GM12878 (cell line): ENCODE data around the gene HIPK4. TPM values are rescaled to one million over a fixed set of nuclear protein-coding genes. Genes with fewer than 3 reads are reported as not detected.
A peak's percentile ranks its signal among the peaks of the same experiment; 100 is the strongest.

Experiments used
- ATAC-seq: fragments of 200-7000 bp; cut with Tn5 transposase; 3 replicates; pipeline ENCODE4 v1.9.1; 2020; ENCODE audit warnings: mild to moderate bottlenecking, moderate library complexity
- BruUV-seq: library from RNA; stranded (reverse); fragments of 400-500 nt; replicated peaks from 2 replicates; lab custom pipeline; 2021; lab: Mats Ljungman, UMichigan
- CTCF ChIA-PET: fragments of 300-600 bp; sonication (Branson Sonifier 250); formaldehyde crosslinking; extraction: SDS; loops from one replicate; lab custom pipeline; 2021; ENCODE audit warnings: inconsistent platforms; lab: Yijun Ruan, JAX
- POLR2A ChIA-PET: fragments of 350-600 bp; formaldehyde crosslinking; extraction: SDS; loops from one replicate; lab custom pipeline; 2021; ENCODE audit warnings: inconsistent platforms; lab: Charles Lee
- RAD21 ChIA-PET: fragments of 300-600 bp; sonication (Branson Sonifier 250); formaldehyde crosslinking; loops from one replicate; lab custom pipeline; 2023; ENCODE audit warnings: antibody characterized with exemption; ENCODE audit not compliant: unreplicated experiment; lab: Charles Lee
- SMC1A ChIA-PET: fragments of 300-600 bp; sonication (Branson Sonifier 250); formaldehyde crosslinking; loops from one replicate; lab custom pipeline; 2023; ENCODE audit not compliant: unreplicated experiment, uncharacterized antibody; lab: Charles Lee
- DNase-seq: peaks from one replicate; pipeline ENCODE4 v3.0.0-alpha.2; 2011; ENCODE audit warnings: low read depth, low spot score
- FAIRE-seq: peaks from 3 replicates; lab custom pipeline; 2011; peaks lifted over from hg19 to GRCh38; lab: Jason Lieb, UNC
- H2AFZ ChIP-seq: 2 replicates; pipeline ENCODE4 v1.6.0; 2011; ENCODE audit warnings: low read depth, low read length, control low read depth; ENCODE audit not compliant: control insufficient read depth
- H3K27ac ChIP-seq: 2 replicates; pipeline ENCODE4 v1.5.1; 2011; ENCODE audit warnings: control low read depth; ENCODE audit not compliant: control insufficient read depth, insufficient read depth
- H3K27me3 ChIP-seq, 2 experiments: replicated peaks in 1 of 2; 2 replicates each; pipeline versions ENCODE4 v1.6.0 to v1.6.1; 2011; ENCODE audit warnings: low read length in 1 of 2; ENCODE audit not compliant: control insufficient read depth in 2 of 2, insufficient read depth in 2 of 2
- H3K36me3 ChIP-seq, 2 experiments: 2 replicates each; pipeline ENCODE4 v1.5.1; 2011; ENCODE audit warnings: low read length in 1 of 2; ENCODE audit not compliant: control insufficient read depth in 2 of 2, insufficient read depth in 2 of 2
- H3K4me1 ChIP-seq: 2 replicates; pipeline ENCODE4 v1.6.1; 2011; ENCODE audit warnings: mild to moderate bottlenecking, low read length, moderate library complexity, mixed read lengths; ENCODE audit not compliant: control insufficient read depth, insufficient read depth
- H3K4me2 ChIP-seq: 2 replicates; pipeline ENCODE4 v1.6.0; 2011; ENCODE audit warnings: control low read depth; ENCODE audit not compliant: control insufficient read depth, insufficient read depth
- H3K4me3 ChIP-seq: fragments of 200-600 bp; sonication (generic); 2 replicates; pipeline ENCODE4 v1.5.1; 2016
- H3K79me2 ChIP-seq: 2 replicates; pipeline ENCODE4 v1.6.0; 2011; ENCODE audit warnings: low read length; ENCODE audit not compliant: control insufficient read depth, insufficient read depth
- H3K9ac ChIP-seq: 2 replicates; pipeline ENCODE4 v1.8.0; 2011; ENCODE audit warnings: low read length, control low read depth, mixed read lengths; ENCODE audit not compliant: control insufficient read depth, insufficient read depth
- H3K9me3 ChIP-seq: replicated peaks from 3 replicates; pipeline ENCODE4 v1.5.1; 2011; ENCODE audit warnings: mild to moderate bottlenecking, low read length; ENCODE audit not compliant: control insufficient read depth, insufficient read depth
- H4K20me1 ChIP-seq: 2 replicates; pipeline ENCODE4 v1.6.0; 2011; ENCODE audit not compliant: control insufficient read depth, insufficient read depth
- CREM ChIP-seq: IDR thresholded peaks from 2 replicates; pipeline ENCODE4 v1.6.1; 2014; ENCODE audit warnings: antibody characterized with exemption, low read depth
- EGR1 ChIP-seq, 2 experiments: IDR thresholded peaks; 1 replicate in 1 of 2; 2 replicates in 1 of 2; pipeline ENCODE4 v1.6.1; 2011 to 2012; ENCODE audit warnings: low read depth in 2 of 2, low read length in 2 of 2, borderline replicate concordance in 1 of 2, mild to moderate bottlenecking in 1 of 2, moderate library complexity in 1 of 2
- POLR2A ChIP-seq: IDR thresholded peaks from 2 replicates; pipeline ENCODE4 v1.6.1; 2011; ENCODE audit warnings: low read depth, mild to moderate bottlenecking, low read length
- TAF1 ChIP-seq: IDR thresholded peaks from 2 replicates; pipeline ENCODE4 v1.6.1; 2011; ENCODE audit warnings: mild to moderate bottlenecking, low read depth, low read length, borderline replicate concordance
- WGBS: methylation state at CpG from one replicate; pipeline ENCODE4 v1.1.6; 2016; ENCODE audit warnings: low lambda C conversion rate; ENCODE audit not compliant: insufficient replicate concordance, insufficient coverage; ENCODE audit errors: missing lambda C conversion rate; 5-methylcytosine and 5-hydroxymethylcytosine counted together
- in situ Hi-C: fragments of 300-500 bp; cut with MboI; formaldehyde crosslinking; loops from 9 replicates; pipeline ENCODE4 v1.14.3; 2018; ENCODE audit warnings: mixed read lengths
- intact Hi-C: fragments of 100-400 bp; cut with micrococcal nuclease; formaldehyde crosslinking; loops from one replicate; pipeline ENCODE4 v1.14.2; 2022; ENCODE audit not compliant: unreplicated experiment
- polyA plus RNA-seq, 11 experiments: library from polyadenylated mRNA; depleted of rRNA in 4 of 11; unstranded in 6 of 11; stranded (reverse) in 5 of 11; fragments of >200 nt; fragmentation: Nextera tagmentation in 4 of 11; fragmentation: Illumina TruSeq in 1 of 11; extraction: Ambion mirVana in 4 of 11; extraction: Trizol in 1 of 11; gene quantifications; 1 replicate in 1 of 11; 2 replicates in 10 of 11; pipeline versions ENCODE4 v1.2.1 to v1.2.3, GENCODE V29; 2011 to 2016; ENCODE audit warnings: inconsistent platforms in 2 of 11, missing spikeins in 2 of 11, low read depth in 1 of 11
- total RNA-seq, 4 experiments: library from RNA; depleted of rRNA in 3 of 4; stranded (reverse); fragments of >200 nt in 3 of 4; fragmentation: Illumina TruSeq in 1 of 4; extraction: Trizol in 1 of 4; gene quantifications; 2 replicates each; pipeline versions ENCODE4 v1.2.1 to v1.2.3, GENCODE V29; 2013 to 2021
- TF ChIP-seq, protein P1 (sequence below): IDR thresholded peaks from 2 replicates; pipeline ENCODE4 v1.6.1; 2011; ENCODE audit warnings: borderline replicate concordance, low read depth, mild to moderate bottlenecking, moderate library complexity, mixed read lengths, low read length; ENCODE audit not compliant: insufficient read depth; ENCODE audit errors: extremely low read length

Gene HIPK4
- total and polyA plus RNA-seq, 10 of the 15 experiments (the other 5 are each of a cell fraction or from before 2014, with no cell fraction given), result 0.07 to 0.13 (median 0.08) TPM; not detected in 7

- FAIRE-seq (no peak), ATAC-seq (peak; percentile 47), DNase-seq (no peak)
- ChIA-PET POLR2A (no interaction called here), CTCF (no interaction called here), RAD21 (no interaction called here), SMC1A (interaction anchor here (0.9 kb wide), 1 partner anchor 60 kb away, joined by 3 read pairs; no protein-coding TSS in a partner anchor)
- H3K4me3 ChIP-seq, result 0 out of 2 replicates have a peak overlapping the region, but pooled peaks have one; percentile 53
- intact Hi-C loops (no loop called here), in situ Hi-C loops (no loop called here)
- no peaks in the 10 kb centered on the region for H4K20me1 ChIP-seq
- BruUV-seq, result no TSS peak
- H3K36me3 ChIP-seq, result no peaks in the 10 kb centered on the region; a peak in 1 of 4 replicates
- TF ChIP-seq POLR2A (peak; percentile 54), TAF1 (0 out of 2 replicates have a peak, but pooled peaks have one; percentile 9), CREM (no peak), EGR1 (IDR thresholded peaks at IDR 0.05; ENCODE audit: borderline replicate concordance in 1 of 2, low read depth in 2 of 2, low read length in 2 of 2) (0 out of 3 replicates have a peak, but pooled peaks of 1 of the 2 experiments have one; percentile 18)
- TF ChIP-seq, protein P1, sequence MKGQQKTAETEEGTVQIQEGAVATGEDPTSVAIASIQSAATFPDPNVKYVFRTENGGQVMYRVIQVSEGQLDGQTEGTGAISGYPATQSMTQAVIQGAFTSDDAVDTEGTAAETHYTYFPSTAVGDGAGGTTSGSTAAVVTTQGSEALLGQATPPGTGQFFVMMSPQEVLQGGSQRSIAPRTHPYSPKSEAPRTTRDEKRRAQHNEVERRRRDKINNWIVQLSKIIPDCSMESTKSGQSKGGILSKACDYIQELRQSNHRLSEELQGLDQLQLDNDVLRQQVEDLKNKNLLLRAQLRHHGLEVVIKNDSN, result no peak
- peak overlapping the region; percentile 87 for H2AFZ ChIP-seq
- peak overlapping the region; percentile 31; the same call in 1 of the 2 replicates for H3K4me2 ChIP-seq
- H3K9ac ChIP-seq, result no peak overlapping the region
- H3K9me3 ChIP-seq, result no peaks in the 10 kb centered on the region
- H3K27ac ChIP-seq, result no peak overlapping the region
- WGBS, result 66% methylated on average over 18 of the region's 28 CpGs
- H3K79me2 ChIP-seq, result no peaks in the 10 kb centered on the region
- H3K27me3 ChIP-seq, result no peaks in the 10 kb centered on the region
- H3K4me1 ChIP-seq, result no peaks in the 10 kb centered on the region
These were observed 24.2 kb downstream of the HIPK4 start for GRCh38 chr19:40365613-40366401.
